ENCODE data around the gene EVX1.

The EVX1 gene

DNA sequence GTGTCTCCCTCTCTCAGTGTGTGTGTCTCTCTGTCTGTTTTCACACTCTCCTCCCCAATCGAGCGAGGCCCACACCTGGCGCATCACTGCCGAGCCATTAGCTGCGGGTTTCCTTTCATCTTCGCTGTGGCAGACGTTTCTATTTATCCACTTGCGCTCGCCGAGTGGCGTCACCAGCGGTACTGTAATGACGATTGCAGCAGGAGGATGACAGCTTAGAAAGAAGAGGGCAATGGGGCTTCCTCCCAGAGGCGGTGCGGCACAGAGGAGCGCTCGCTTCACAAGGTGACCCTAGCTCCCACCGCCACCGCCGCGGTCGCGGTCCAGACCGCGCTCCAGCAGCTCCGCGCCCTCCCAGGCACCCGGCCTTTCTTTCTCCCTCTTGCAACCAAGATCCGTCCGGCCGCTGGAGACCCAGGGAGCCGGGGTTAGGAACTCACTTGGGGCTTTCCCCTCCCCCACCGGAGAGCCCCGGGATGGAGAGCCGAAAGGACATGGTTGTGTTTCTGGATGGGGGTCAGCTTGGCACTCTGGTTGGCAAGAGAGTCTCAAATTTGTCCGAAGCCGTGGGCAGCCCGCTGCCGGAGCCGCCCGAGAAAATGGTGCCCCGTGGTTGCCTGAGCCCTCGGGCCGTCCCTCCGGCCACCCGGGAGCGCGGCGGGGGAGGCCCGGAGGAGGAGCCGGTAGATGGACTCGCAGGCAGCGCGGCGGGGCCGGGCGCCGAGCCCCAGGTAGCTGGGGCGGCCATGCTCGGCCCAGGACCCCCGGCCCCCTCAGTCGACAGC lies at the start of gene EVX1:
Gene EVX1, plus strand, starts transcription at position 248 of the 785 bp plus-strand sequence. Its CDS starts 229 bp downstream, at position 477.
- DNase-seq: no peak

DNA sequence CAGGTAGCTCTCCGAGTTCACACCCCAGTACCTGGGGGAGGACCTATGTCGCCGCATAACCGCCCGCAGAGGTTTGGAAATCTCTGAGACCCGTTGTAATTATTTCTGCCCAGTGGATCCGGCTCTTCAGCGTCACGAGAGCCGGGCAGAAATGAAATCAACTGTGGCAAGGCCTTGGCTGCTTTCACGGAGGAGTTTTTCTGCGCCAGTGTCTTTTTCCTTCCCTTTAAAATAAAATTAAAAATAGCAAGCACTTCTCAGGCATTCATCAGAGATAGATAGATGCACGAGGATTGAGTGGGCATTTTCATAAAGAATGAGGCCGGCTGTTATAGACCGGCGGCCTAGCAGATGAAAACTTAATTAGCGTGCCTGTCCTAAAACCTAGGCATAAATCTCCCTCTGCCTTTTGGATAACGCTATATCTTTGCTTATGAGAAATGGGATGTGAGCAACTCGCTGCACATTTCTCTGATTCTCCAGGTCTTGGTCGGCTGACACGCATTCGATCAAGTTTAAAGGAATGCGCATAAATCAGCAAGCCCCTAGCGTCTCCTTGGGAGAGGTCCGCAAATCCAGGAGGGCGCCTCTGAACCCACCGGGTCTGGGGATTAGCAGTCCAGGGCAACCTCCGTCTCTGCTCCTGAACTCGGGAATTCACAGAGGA lies 49.1 kb upstream of the EVX1 start:
- no peak for DNase-seq

DNA sequence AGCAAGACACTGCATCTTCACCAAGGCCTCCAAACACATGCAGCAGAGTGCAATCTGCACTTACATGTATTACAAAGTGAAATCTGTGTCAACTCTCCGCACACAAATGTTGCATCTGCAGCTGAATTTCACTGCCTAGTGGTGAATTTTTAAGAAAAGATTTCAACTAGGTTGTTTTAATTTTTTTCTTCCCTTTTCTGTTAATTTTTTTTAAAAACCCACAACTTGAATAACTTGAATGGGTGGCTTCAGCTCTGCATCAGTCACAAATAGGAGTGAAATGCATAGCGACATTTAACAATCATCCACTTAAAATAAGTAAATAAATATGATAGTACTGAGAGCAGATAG lies 48.6 kb upstream of the EVX1 start:
- DNase-seq: peak; percentile 40

DNA sequence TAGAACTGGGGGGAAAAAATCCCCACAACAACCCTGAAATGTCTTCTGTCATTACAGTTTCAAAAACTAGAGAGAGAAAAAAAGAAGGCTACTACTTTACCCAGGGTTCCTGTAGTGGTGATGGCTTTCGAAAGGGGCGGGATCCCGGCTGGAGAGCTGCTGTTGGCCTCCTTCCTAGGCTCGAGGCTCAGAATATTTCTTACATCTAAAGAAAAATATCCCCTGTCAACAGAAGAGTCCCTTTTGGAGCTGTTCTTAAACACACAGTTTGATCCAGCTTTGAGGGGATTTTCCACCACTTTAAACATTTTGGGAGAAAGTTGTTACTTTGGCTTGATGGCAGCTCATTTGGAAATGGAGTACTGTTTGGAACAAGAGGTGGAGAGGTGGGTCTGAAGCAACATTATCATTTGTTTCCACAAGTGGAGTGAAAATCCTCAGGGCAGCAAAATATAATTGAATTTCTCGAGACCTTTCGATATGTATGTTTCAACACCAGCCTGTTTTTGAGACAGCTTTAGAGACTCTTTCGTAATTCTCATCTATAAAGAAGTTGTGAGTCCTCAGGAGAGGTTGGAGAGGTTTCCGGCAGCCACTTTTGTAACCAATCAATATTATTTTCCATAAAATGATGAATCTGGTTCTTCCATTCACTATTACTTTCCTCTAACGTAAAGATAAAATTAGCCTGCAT lies 47.8 kb upstream of the EVX1 start:
- peak; percentile 22 for DNase-seq

DNA sequence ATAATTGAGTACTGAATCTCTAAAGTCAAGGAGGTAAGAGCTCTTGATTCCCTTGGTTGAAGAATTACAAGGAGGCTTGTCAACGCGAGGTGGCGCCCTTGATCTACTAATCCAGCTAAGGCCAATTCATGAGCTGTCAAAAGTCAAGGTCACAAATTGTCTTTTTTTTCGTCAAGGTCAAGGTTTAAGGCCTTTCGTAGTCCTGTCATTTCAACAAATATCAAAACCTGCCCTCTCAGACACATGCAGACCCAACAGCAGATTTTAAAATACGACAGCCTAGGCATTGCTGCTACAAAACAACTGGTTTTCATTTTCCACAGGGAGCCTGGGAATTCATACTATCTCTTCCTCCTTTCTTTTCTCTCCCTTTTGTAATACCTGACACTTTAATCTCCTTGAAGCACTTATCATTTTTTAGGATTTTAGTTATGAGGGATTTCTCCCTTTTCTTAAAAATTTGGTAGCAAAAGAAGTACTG lies 46.3 kb upstream of the EVX1 start:
- DNase-seq: peak; percentile 84

DNA sequence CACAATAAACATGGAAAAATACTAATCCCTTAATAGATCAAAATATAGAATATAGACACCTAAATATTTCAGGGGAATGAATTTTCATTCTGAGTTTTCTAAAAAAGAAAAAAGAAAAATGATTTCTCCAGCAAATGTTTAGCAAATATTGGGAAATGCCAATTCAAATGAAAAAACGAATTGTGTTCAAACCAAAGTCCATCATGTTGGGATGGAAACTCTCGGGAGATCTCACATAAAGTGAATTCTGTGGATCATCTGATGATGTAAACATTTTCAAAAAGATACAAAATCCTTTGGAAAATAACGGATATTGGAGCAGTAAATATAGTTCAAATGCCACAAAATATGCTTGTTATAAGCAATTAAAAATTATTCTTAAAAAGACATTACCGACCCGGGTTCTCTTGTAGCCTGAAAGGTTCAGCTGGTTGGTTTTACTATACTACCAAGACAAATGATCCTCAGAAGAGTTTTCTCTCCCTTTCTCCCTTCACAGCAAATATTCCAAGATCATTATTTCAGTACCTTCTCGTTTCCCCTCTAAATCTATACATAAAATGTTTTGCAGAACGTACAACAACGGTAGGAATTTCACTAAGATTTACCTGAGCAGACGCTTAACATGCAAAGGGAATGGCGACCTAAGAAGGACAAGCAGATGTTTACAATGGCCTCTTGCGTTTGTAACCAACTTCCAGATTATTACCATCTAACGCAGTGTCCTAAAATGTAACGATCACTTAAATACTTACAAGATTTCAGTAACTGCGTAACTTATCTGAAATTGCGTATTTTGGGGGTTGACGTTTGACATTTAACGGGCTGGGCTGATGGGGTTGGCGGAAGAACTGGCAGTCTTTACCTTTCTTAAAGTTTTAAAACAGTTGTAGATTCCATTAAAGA lies 45.2 kb upstream of the EVX1 start:
- DNase-seq: no peak

DNA sequence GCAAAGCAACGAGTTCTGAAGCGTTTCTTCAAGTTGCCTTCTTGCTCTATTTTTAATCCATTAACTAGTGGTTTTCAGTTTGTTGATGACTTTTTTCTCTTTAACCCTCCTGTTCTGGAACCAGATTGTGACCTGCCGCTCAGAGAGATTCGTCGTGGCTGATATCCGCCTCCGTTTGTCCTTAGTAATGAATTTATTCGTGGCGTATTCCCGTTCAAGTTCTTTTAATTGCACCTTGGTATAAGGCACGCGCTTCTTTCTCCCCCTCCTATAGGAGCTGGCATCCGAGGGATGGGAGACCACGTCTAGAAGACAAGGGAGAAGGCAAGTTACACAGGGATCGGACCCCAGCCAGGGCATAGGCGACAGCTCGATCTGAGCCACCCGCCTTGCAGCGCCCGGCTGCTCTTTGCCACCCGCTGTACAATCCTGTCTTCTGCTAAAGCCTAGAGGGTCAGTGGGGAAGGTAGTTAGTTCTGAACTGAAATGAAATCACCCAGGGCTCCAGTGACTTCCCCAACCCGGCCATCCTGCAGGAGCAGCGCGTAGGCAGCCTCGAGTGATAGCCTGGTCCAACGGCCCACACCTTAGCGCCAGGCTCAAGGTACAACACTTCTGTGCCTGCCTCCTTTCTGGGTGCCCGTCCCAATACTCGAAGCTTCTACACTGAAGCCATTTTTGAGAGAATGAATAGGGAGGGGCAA lies 44.3 kb upstream of the EVX1 start:
- DNase-seq: no peak

DNA sequence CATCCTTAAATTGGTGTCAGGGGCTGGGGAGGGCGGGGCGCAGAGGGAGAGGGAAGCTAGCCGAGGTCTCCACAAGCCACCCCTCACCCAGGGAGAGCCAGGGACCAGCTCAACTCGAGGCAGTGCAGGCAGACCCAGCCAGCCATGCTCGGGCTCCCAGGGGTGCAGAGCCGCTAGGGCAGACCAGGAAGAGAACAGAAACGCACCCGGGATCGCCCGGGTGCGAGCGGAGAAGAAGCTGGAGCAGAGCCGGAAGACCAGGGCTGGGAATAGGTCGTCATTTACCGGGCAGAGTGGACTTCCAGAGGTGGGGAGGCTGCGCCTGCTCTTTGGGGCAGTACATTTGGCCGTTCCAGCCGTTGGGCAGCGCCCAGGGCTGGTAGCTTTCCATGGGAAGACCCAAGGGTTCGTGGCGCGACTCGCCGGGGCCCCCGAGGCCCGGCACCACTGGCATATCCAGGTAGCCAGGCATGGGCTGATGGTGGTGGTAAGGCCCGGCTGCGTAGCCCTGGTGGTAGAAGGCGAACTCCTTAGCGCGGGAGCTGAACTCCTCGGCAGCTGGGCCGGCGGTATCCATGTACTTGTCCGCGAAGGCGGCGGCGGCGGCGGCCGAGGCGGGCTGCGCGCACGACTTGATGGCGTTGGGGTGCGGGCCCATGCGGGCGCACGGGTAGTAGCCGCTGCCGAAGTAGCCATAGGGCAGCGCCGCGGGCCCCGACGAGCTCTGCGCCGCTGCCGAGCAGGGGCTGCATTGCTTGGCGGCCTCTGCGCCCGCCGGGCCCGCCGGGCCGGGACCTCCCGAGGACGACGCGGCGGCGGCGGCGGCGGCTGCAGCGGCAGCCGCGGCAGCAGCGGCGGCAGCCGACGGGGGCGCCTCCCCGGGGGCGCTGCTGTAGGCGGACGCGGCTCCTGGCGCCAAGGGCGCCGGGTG lies 43.5 kb upstream of the EVX1 start:
- DNase-seq: no peak

DNA sequence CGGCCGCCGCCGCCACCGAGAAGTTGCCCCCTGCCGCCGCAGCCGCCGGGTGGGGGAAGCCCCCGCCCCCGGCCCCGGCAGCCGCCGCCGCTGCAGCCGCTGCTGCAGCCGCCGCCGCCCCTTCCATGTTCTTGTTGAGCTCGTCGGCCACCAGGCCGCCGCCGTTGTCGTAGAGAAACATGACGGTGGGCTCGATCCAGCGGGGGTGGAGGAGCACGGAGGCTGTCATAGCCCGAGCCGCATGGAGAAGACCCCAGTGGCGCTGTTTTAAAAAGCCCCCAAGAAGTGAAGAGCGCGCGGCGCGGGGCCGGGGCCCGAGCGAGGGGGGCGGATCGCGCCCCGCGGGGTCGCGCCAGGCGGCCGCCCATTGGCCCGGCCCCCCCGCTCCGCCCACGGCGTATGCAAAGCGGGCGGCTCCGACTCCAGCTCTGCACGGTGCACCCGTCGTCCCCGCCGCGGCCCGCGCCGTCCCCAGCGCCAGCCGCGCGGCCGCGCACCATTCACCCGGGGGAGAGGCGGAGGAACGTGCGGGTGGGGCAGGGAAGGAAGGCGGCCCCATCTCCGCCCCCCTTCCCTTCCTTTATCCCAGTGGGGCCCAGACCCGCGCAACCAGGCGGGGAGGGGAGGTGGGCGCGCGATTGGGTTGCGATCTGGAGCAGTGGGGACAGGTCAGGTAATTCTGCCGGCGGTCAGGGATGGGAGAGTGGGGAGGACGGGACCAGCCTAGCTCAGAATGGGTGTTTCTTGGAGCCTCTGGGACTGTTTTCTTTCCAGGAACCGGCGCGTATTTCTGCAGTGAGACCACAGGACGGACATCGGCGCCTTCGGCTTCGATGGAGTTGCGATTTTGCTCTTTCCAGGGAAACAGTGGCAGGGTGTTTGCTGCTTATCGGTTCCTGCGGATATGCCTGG lies 42.5 kb upstream of the EVX1 start, which contains the start of gene HOXA13:
Gene HOXA13, minus strand, starts transcription at position 243 of the 912 bp plus-strand sequence. Its CDS starts 14 bp downstream, at position 229.
- no peak for DNase-seq

DNA sequence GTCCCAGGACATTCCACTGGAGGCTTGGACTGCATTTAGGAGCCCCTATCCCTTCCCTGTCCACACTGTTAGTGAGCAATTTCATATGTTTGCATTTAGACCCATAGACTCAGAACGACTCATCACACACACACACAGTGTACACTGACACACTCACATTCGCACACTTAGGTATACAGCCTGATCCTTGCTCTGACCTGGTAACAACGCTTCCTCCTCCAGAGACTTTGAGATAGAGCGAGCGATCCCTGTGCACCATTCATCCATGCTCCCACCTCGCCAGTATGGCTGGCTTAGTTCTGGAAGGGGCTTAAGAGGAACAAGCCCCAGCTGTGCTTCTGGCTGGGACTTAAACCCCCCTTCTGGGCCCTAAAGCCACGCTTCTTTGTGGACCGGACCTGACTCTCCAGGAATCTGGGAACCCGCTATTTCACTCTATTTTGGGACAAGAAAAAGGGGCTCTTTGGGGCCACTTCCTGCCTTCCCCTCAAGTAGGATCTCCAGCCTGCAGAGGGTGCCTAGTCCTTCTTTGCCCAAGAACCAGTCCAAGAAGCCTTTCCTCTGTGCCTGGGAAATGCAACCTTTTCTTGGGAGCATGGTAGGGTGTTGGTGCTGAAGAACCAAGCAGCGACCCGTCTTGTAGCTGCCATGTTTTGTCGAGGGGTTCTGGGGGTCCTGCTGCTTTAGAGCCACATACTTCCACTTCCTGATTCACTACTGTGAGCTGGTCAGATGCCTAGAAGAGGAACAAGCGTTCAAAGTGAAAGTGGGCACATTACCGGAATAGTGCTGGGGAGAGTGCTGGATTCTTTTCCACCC lies 41.6 kb upstream of the EVX1 start:
- DNase-seq: no peak

DNA sequence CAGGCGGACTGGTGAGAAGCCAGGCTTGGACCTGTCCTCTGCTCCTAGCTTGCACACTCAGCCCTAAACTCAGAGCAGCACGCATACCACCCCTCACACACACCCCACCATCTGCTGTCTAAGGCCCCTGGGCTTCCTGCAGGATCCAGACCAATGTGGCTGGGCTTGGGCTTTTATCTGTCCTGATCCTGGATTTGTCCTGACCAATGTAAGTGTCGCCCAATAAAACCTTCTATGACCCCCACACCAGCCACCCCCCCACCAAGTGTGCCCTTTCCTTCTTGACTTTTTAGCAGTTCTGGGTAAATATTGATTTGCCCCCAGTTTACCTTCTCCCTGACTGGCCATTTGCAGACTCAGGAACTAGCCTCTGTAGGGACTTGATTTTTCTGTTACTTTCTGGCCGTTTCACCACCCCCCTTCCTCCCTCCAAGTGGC lies 41.0 kb upstream of the EVX1 start:
- DNase-seq: no peak

DNA sequence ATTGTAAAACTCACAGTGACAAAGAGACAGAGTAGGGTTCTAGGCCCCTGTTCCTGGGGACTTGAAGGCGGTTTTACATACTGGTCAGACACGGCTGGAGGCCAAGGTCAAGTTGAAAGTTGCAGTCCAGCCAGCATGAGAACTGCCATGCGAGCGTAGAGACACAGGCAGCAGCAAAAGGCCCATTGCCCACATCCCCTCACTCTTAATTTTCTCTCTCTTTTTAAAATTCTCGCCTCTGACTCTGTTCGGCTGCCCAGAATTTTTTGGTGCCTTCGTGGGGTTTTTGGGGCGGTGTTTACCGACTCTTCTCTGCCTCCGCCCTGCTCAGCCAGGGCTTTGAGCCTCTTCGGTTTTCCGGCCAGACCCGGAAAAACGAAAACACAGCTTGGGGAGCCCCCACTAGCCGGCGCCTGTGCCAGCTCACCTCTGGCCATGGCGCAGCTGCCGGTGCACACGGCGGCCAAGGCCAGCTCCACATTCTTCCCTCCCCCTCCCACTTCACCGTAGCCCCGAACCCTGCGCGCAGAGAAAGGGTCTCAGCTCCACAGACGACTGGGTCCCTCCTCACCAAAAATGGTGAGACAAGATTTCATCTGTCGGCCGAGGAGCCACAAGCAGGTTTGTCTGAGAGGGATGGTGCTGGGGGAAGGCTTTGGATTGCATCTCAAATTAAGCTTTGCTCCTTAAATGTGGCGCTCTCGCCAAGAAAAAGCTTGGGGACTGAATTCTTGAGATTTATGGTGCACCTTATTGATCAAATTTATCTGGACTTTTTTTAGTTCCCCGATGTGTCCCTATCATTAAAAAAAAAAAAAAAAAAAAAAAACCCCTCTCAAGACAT lies 40.4 kb upstream of the EVX1 start:
- DNase-seq: no peak

DNA sequence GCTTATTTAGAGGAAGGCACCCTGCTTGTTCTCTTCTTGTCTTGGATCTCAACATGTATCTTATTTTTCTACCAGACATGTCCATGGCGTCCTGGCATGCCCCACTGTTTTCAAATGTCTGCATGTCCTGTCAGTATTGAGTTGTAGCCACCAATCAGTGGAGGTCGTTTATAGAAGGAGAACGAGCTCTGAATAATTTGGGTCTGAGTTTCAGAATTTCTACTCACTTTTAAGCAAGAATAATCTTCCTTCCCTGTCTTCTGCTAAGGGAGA lies 39.8 kb upstream of the EVX1 start:
- no peak for DNase-seq

DNA sequence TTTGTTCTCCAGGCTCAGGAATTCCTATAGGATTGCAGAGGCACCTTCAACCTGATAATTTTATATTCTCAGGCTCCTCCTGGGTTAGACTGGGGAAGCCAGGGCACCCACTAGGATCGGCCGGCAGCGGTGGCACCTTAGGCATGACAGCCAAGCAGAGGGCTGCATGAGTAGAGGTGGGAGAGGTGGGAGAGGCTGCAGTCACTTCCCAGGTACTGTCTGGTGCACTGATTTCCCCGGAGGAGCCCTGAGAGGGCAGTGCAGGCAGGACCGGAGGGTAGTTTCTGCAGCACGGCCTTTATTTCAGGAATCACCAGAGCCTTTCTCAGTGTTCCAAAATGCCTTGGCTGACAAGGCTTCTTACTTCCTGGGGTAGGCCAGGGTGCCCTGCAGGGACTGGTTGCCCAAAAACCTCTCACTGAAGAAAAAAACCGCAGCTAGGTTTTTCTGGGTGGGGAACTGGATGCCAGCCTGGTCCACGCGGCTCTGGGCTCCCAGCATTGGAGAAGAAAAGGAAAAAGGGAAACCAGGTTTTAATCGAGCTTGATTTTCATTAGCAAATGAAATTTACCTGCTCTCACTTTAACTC lies 39.1 kb upstream of the EVX1 start:
- no peak for DNase-seq

DNA sequence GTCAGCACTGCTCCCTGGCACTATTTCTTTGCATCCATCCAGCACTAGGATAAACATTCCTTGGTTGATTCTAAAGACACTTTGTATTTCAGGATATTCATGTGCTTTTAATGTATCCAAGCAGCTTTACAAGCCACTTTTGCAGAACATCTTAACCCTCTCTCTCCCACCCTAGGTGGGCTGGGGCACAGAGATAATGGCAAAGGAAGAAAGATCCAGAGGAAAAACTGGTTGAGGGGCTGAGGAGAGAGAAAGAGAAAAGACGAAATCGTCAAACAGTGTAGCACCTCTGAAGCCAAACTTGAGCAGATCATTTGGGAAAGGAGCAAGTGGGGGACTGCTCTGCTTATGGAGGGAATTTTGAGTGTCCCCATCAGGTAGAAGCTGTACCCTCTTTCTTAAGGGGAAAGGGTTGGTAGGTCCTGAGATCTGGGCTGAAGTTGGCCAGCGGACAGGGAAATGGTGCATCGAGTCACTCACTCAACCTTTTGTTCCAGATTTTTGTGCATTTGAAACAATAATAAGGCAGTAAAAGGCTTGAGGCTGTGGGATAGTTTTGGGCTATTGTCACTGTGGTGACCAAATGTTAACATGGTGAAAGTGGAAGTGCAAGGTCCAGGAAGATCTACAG lies 38.5 kb upstream of the EVX1 start:
- no peak for DNase-seq

DNA sequence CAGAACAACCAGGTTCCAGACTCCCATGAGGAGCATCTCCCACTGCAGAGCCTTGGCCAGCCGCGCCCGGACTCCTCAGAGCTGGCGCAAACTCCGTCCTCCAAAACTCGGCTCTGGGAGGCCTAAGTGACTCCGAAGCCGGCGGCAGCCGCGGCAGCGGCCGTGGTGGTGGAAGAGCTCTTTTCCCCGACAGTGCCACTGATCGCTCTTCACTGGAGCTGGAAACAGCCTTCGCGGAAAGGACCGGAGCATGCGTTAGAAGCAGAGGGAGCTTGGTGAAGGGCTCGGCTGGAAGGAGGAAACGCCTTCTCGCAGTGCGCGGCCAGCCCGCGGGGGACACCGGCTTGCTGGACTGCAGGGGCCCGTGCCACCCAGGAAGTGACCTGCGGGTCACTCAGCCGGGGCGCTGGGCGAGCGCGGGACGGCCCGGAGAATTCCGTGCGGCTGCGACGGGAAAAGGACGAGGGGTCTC lies 37.7 kb upstream of the EVX1 start:
- DNase-seq: no peak
